SIG-M5 treated with dmso at 0.1 percent for 504 hours (cell line): ENCODE measurements around the gene NSF.
"Not testable (repeated sequence)": the region's sequence is repeated elsewhere in the genome, so short reads cannot be mapped to it uniquely, and the experiment has no call there.

Experiments used
- DNase-seq: peaks from one replicate; lab custom pipeline; 2025; ENCODE audit not compliant: unreplicated experiment; lab: John Stamatoyannopoulos, UW

Gene NSF

DNA sequence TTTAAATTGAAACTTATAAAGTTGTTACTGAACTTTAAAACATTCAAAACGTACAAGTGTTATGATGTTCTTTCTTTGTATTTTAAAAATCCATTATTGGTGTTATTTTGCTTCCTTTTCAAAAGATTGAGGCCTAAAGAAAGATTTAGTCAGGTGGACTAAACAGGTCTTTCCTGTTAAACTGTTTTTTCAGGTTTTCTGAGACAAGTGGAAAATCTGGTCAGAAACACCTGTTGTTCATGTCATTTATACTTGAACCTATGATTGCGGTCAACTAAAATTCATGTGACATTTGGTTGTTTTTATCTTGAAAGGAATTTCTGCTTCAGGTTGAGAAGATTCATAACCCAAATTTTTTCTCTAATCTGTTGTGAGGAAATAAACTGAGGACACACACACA lies 108.5 kb downstream of the NSF start:
- DNase-seq, result not testable (repeated sequence)

DNA sequence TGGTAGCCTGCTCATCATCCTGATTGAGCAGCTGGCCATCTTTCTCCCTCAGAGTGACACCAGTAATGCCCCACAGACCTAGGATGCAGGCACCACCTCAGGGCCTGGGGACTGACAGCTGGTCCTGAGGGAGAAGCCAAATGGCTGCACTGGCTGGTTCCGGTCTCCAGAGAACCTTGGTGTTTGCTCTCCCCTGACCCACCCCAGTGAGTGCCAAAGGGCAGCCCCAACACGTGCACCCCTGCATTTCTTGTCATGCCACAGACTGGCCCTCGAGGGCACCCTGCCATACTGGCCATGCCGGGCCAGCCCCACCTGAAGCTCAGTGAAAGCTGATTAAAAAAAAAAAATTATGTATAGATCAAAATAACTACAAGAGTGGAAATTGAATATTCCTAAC lies 127.5 kb downstream of the NSF start:
- DNase-seq, result no peak

DNA sequence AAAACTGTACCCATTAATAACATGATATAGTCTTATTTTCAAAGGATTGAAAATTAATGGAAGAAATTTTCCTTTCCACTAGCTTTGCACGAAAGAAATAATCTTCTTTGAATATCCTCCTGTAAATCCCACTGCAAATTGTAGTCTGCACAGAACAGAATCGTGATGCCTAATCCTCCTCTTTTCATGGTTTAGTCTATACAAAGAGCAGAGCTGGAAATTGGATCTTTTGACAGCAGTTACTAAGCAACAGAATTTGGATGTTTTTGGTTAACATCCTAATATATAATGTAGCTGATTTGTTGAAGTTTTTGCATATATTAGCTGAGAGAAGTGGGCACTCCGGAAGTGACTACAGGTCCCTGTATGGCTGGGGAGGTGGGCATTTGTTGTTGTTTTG lies 129.4 kb downstream of the NSF start:
- DNase-seq, result no peak

DNA sequence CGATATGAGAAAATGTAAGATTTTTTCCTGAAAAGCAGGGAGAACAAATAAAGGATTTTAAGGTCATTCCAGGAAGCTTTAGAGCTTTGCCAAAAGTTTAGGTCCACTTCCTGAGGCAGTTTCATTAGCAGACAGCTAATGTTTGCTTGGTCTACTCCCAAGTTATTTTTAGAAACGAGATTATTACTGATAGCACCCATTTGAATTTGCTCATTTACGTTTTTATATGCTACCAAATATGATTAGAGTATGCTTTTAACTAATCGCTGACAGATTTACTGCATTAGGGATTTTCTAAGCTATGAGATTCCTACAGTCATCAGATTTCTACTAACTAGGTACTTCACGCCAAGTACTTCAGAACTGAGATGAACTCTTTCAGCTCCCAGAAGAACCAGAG lies 129.9 kb downstream of the NSF start:
- DNase-seq, result no peak

GRCh38 chr17:46722662-46723285 lies 132.3 kb downstream of the NSF start:
- DNase-seq, result no peak

DNA sequence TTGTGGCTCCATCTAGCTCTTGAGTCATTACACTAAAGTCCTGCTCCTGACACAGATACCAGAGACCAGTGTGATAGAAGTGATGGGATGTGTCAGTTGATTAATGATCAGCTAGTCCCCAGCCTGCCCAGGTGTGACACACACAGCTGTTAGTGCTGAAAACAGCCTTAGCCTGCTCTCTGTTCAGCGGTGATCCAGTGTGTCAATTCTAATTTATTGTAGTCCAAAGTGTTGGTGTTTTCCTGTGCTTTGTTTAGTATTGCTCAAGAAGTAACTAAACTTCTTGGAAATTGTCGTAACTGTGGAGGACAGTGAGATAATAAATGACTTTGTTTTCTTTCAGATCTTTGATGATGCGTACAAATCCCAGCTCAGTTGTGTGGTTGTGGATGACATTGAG lies 135.7 kb downstream of the NSF start:
- DNase-seq, result no peak

- no peak for DNase-seq
These were observed 137.3 kb downstream of the NSF start for GRCh38 chr17:46727572-46728348.

- no peak for DNase-seq
These were observed 139.6 kb downstream of the NSF start for GRCh38 chr17:46730026-46730425.

DNA sequence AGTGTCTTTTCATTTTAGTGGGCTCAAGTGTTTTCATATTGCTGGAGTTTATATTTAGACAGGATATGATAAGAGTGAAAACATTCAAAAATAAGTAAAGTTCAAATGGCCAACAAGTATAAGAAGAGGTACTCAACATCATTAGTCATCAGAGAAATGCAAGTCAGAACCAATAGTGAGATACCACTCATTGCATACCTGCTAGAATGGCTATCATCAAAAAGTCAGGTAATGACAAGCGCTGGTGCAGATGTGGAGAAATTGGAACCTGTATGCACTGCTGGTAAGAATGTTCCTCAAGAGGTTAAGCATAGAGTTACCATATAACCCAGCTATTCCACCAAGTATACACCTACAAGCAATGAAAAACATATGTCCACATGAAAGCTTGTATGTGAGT lies 140.2 kb downstream of the NSF start:
- DNase-seq, result no peak

- DNase-seq, result no peak
These were observed 141.7 kb downstream of the NSF start for GRCh38 chr17:46732160-46732559.

GRCh38 chr17:46732754-46733398 lies 142.4 kb downstream of the NSF start:
- DNase-seq, result no peak

DNA sequence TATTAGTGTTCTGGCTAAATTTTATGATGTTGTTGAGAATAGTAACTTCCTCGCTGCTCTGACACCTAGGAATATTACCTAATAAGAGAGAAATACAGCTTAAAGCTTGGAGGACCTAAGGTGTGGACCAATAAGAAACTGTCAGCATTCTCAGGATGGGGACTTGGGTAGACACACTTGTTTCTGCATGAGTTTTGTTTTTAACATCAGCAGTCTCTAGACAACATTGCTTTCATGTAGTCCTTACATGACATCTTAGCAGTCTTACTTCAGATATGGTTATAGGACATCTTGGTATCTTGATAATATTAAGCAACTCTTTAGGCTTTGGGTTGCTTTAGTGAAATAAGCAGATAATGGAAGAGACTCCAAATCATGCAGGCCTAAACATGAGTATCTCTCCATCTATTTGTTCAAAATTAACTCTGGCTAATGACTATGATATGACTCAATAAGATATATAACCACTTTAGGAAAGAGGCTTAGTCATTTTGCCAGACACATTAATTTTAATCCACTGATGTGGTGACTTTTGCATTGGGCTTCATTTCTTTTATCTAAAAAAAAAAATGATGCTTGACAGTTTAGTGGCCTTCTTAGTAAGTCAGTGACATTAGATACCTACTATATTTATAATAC lies 143.5 kb downstream of the NSF start:
- no peak for DNase-seq

DNA sequence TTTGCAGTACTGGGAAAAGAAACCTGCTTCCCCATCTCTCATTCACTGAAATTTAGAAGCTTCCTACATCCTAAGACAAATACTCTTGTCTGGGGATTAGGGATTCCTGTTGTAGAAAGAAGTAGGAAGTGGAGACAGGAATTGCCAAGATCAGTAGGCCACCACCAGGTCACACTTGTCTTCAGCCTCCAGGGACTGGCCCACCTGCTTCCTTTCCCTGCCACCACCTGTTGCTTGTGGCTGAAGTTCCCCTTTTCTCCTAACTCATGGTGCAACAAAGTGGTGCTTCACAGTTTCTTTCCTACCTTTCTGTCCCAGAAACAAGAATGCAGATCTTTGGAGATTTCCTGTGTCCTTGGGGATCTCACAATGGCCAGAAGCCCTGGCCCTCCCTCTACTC lies 145.6 kb downstream of the NSF start:
- no peak for DNase-seq

DNA sequence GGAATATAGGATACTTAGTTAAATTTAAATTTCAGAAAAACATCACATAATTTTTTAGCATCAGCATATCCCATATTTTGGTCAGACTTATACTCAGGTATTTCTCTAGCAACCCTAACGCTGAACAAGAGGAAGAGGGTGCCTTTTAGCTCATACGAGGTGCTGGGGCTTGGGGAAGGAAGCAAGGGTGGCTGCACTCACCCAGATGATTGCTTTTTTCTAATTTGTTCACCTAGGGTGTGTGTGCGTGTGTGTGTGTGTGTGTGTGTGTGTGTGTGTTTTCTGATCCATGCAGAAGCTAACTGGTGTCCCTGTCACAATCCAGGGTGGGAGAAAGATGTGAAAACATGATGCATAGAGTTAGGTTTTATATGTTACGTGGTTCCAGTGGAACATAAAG lies 146.9 kb downstream of the NSF start:
- no peak for DNase-seq

GRCh38 chr17:46738544-46738943 lies 148.1 kb downstream of the NSF start:
- no peak for DNase-seq

- no peak for DNase-seq
These were observed 149.5 kb downstream of the NSF start for GRCh38 chr17:46739982-46740381.

- no peak for DNase-seq
These were observed 150.8 kb downstream of the NSF start for GRCh38 chr17:46741122-46741730.

GRCh38 chr17:46742565-46743270 lies 152.2 kb downstream of the NSF start:
- DNase-seq, result peak; percentile 42

DNA sequence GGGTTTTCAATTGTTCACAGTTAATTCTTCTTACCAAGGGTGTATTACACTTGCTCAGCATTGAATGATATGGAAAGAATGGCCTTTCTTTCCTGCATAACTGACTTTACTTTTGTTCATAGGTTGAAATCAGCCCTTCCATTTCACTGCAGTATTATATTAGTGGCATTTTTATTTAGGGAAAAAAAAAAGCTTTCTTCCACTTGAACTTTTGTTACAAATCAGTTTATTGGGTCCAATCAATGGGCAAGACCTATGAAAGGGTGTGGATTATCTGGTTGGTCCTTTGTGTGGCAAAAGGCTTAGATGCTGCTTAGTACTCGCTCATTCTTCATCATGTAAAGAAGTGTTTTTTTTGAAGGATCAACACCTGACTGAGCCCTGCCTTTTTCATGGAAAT lies 154.0 kb downstream of the NSF start:
- DNase-seq, result no peak

DNA sequence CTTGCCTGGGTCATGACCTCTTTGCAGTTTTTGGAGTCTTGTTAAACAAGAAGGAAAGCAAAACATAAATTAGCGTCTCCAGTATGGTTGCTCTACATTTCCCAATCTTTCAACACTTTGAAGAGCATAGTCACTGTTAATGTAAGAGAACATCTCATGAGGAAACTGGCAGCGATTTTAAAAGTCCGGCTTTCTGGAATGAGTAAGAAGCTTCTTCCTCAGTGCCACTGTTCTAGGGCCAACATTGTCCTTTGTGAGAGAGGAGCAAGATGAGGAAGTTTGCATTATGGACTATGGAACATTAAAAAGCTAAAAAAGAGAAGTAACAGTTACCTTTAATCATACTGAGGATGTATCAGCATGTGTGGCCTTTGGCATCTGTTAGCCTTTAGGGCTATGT lies 154.9 kb downstream of the NSF start:
- no peak for DNase-seq

DNA sequence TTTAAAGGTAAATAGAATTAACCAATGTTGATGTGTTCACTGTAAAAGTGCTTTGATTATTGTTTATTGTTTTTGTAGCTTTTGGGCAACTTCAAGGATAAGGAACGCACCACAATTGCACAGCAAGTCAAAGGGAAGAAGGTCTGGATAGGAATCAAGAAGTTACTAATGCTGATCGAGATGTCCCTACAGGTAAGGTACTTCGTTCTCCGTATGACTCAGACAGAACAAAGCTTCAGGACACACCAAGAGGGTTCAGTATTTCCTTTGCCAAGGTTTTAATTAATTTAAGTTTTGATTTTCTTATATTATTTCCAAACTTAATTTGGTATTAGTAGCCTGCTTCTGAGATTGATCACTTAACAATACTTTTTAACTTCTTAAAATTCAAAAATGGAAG lies 161.0 kb downstream of the NSF start:
- no peak for DNase-seq
